Measurements from ENCODE around the gene IL27RA.

IL27RA gene

DNA sequence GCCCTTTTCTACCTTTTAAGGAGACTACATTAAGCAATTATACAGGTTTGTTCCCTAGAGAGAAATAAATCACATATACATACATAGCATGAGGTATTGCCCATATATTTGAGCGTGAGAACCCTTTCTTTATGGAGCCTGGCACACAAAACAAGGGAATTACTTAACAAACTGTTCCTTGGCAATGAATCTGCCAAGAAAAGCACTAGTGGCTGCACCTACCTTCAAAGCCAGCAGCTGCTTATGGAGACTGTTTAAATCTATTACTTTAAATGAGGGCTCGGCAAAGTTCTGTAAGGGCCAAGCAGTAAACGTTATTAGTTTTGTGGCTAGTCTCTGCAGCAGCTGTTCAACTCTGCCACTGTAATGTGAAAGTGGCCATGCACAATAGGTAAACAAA is 32.5 kb upstream of the IL27RA start:
- H3K4me2 ChIP-seq (ENCODE audit: low read length) = no peak overlapping the region
- no peaks in the 10 kb centered on the region for H3K27me3 ChIP-seq (ENCODE audit: insufficient read depth, low read length)
- H3F3A ChIP-seq (ENCODE audit: insufficient read depth, low read length) = no peaks in the 10 kb centered on the region
- H3K79me2 ChIP-seq (ENCODE audit: insufficient read depth, low read length) = no peaks in the 10 kb centered on the region
- H3K27ac ChIP-seq (ENCODE audit: low read depth, low read length, poor library complexity, severe bottlenecking) = no peak overlapping the region
- no peak overlapping the region for H2AFZ ChIP-seq (ENCODE audit: low read length)
- 0 out of 2 replicates have a peak, but pooled peaks cover 7% of the 10 kb centered on the region for H3K9me3 ChIP-seq (ENCODE audit: low read length)
- H3K4me1 ChIP-seq (ENCODE audit: insufficient read depth, low read length, severe bottlenecking) = peaks cover 32% of the 10 kb centered on the region
- TF ChIP-seq, protein P1, sequence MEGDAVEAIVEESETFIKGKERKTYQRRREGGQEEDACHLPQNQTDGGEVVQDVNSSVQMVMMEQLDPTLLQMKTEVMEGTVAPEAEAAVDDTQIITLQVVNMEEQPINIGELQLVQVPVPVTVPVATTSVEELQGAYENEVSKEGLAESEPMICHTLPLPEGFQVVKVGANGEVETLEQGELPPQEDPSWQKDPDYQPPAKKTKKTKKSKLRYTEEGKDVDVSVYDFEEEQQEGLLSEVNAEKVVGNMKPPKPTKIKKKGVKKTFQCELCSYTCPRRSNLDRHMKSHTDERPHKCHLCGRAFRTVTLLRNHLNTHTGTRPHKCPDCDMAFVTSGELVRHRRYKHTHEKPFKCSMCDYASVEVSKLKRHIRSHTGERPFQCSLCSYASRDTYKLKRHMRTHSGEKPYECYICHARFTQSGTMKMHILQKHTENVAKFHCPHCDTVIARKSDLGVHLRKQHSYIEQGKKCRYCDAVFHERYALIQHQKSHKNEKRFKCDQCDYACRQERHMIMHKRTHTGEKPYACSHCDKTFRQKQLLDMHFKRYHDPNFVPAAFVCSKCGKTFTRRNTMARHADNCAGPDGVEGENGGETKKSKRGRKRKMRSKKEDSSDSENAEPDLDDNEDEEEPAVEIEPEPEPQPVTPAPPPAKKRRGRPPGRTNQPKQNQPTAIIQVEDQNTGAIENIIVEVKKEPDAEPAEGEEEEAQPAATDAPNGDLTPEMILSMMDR (IDR thresholded peaks at IDR 0.05; ENCODE audit: low read length) = no peak
- TF ChIP-seq EZH2 (IDR thresholded peaks at IDR 0.05; ENCODE audit: borderline replicate concordance, low read length) = no peak
- peaks cover 8% of the 10 kb centered on the region for H3K36me3 ChIP-seq (ENCODE audit: insufficient read depth, low read length)
- H3K9me2 ChIP-seq (ENCODE audit: low read depth, low read length) = no peaks in the 10 kb centered on the region
- H3K4me3 ChIP-seq (ENCODE audit: low read depth, low read length, poor library complexity, severe bottlenecking) = no peak overlapping the region
- H3K9ac ChIP-seq (ENCODE audit: low read length) = no peak overlapping the region
- H4K20me1 ChIP-seq (ENCODE audit: insufficient read depth, low read length) = no peaks in the 10 kb centered on the region

DNA sequence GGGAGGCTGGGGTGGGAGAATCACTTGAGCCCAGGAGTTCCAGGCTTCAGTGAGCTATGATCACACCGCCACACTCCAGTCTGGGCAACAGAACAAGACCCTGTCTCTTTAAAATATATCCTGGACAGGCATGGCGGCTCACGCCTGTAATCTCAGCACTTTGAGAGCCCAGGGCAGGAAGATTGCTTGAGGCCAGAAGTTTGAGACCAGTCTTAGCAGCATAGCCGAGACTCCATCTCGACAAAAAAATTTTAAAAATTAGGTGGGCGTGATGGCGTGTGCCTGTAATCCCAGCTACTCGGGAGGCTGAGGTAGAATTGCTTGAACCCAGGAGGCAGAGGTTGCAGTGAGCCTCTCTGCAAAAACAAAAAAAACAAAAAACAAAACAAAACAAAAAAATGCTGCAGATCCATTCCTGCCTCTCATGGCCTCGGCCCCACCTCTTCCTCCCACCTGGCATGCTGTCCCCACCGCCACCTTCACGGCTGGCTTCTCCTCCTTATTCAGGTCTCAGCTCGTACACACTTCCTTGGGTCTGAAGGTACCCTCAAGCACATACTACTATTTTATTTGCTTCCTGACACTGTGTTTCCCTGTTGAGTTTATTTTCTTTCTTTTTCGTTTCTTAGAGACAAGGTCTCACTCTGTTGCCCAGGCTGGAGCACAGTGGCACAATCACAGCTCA is 30.7 kb upstream of the IL27RA start:
- no peak overlapping the region for H2AFZ ChIP-seq (ENCODE audit: low read length)
- H3F3A ChIP-seq (ENCODE audit: insufficient read depth, low read length) = no peaks in the 10 kb centered on the region; the same call in 1 of the 2 replicates
- no peak overlapping the region; the same call in 1 of the 2 replicates for H3K9ac ChIP-seq (ENCODE audit: low read length)
- no peak overlapping the region; the same call in 1 of the 2 replicates for H3K4me2 ChIP-seq (ENCODE audit: low read length)
- TF ChIP-seq EZH2 (IDR thresholded peaks at IDR 0.05; ENCODE audit: borderline replicate concordance, low read length) = no peak
- TF ChIP-seq, protein P1 (IDR thresholded peaks at IDR 0.05; ENCODE audit: low read length) = no peak
- no peaks in the 10 kb centered on the region for H3K79me2 ChIP-seq (ENCODE audit: insufficient read depth, low read length)
- 0 out of 2 replicates have a peak, but pooled peaks cover 7% of the 10 kb centered on the region for H3K9me3 ChIP-seq (ENCODE audit: low read length)
- H3K4me1 ChIP-seq (ENCODE audit: insufficient read depth, low read length, severe bottlenecking) = peaks cover 47% of the 10 kb centered on the region
- H3K27ac ChIP-seq (ENCODE audit: low read depth, low read length, poor library complexity, severe bottlenecking) = peak overlapping the region; percentile 29
- no peaks in the 10 kb centered on the region for H3K9me2 ChIP-seq (ENCODE audit: low read depth, low read length)
- H4K20me1 ChIP-seq (ENCODE audit: insufficient read depth, low read length) = no peaks in the 10 kb centered on the region
- H3K4me3 ChIP-seq (ENCODE audit: low read depth, low read length, poor library complexity, severe bottlenecking) = no peak overlapping the region
- peaks cover 8% of the 10 kb centered on the region for H3K36me3 ChIP-seq (ENCODE audit: insufficient read depth, low read length)
- H3K27me3 ChIP-seq (ENCODE audit: insufficient read depth, low read length) = no peaks in the 10 kb centered on the region

DNA sequence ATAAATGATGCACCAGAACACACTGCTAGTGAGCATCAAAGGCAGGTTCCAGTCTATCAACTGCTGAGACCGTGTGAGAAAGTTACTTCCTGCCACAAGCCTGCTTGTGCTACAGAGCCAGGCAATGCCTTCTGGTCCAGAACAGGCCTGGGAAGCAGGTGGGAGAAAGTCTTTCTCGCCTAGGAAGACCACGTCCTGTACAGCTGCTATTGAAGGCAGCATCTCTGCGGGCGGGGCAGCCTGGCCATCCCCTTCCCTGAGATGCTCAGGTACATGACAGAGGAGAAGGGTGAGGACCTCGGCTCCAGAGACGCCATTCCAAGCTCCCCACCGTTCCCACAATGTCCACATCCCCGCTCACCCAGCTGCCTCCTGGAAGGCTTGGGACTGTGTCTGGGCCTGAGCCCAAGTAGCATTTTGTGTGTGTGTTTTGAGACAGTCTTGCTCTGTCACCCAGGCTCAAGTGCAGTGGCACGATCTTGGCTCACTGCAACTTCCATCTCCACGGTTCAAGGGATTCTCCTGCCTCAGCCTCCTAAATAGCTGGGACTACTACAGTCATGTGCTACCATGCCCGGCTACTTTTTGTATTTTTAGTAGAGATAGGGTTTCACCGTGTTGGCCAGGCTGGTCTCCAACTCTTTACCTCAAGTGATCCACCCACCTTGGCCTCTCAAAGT is 28.9 kb upstream of the IL27RA start:
- Histone ChIP-seq H3K4me1 (ENCODE audit: insufficient read depth, low read length, severe bottlenecking) (peaks cover 52% of the 10 kb centered on the region), H3K9me3 (ENCODE audit: low read length) (0 out of 2 replicates have a peak, but pooled peaks cover 7% of the 10 kb centered on the region), H3K9ac (ENCODE audit: low read length) (peak overlapping the region; percentile 51), H3K27me3 (ENCODE audit: insufficient read depth, low read length) (no peaks in the 10 kb centered on the region), H3K27ac (ENCODE audit: low read depth, low read length, poor library complexity, severe bottlenecking) (peak overlapping the region; percentile 92), H2AFZ (ENCODE audit: low read length) (peak overlapping the region; percentile 0; the same call in 1 of the 2 replicates), H3K79me2 (ENCODE audit: insufficient read depth, low read length) (no peaks in the 10 kb centered on the region), H3K36me3 (ENCODE audit: insufficient read depth, low read length) (peaks cover 8% of the 10 kb centered on the region), H3K4me3 (ENCODE audit: low read depth, low read length, poor library complexity, severe bottlenecking) (peak overlapping the region; percentile 10), H4K20me1 (ENCODE audit: insufficient read depth, low read length) (no peaks in the 10 kb centered on the region), H3K4me2 (ENCODE audit: low read length) (peak overlapping the region; percentile 33), H3F3A (ENCODE audit: insufficient read depth, low read length) (no peaks in the 10 kb centered on the region; the same call in 1 of the 2 replicates), H3K9me2 (ENCODE audit: low read depth, low read length) (no peaks in the 10 kb centered on the region)
- no peak for TF ChIP-seq EZH2 (IDR thresholded peaks at IDR 0.05; ENCODE audit: borderline replicate concordance, low read length)
- TF ChIP-seq, protein P1 (IDR thresholded peaks at IDR 0.05; ENCODE audit: low read length) = no peak
